HepG2 (cell line): ENCODE measurements around the gene GALNT9. TPM values are rescaled to one million over a fixed set of nuclear protein-coding genes. Genes with fewer than 3 reads are reported as not detected.

Experiments used
- ATAC-seq: fragments of 200-7000 bp; cut with Tn5 transposase; 3 replicates; pipeline ENCODE4 v1.9.1; 2020; ENCODE audit warnings: mild to moderate bottlenecking, moderate library complexity
- BruUV-seq: library from RNA; stranded (reverse); fragments of 400-500 nt; replicated peaks from 2 replicates; lab custom pipeline; 2021; lab: Mats Ljungman, UMichigan
- CTCF ChIA-PET: fragments of 300-600 bp; formaldehyde crosslinking; extraction: SDS; loops from one replicate; lab custom pipeline; 2021; ENCODE audit warnings: low total read pairs, inconsistent platforms, low intra/inter-chr PET ratio; lab: Yijun Ruan, JAX
- POLR2A ChIA-PET: fragments of 350-600 bp; sonication (Branson Sonifier 250); formaldehyde crosslinking; loops from one replicate; lab custom pipeline; 2020; ENCODE audit warnings: antibody characterized with exemption, inconsistent platforms; lab: Yijun Ruan, JAX
- DNase-seq: peaks from one replicate; pipeline ENCODE4 v3.0.0-alpha.2; 2015; ENCODE audit warnings: low spot score
- FAIRE-seq: peaks from 3 replicates; lab custom pipeline; 2011; peaks lifted over from hg19 to GRCh38; lab: Jason Lieb, UNC
- H2AFZ ChIP-seq: one replicate; pipeline ENCODE4 v1.6.1; 2011; ENCODE audit warnings: low read length, inconsistent platforms
- H3K27ac ChIP-seq: fragments of 300-600 bp; 3 replicates; pipeline ENCODE4 v1.8.0; 2011; ENCODE audit warnings: mixed run types, mild to moderate bottlenecking, mixed read lengths, low read length, inconsistent platforms; ENCODE audit not compliant: insufficient read depth; ENCODE audit errors: extremely low read length
- H3K27me3 ChIP-seq, 2 experiments: fragments of 200-600 bp in 1 of 2; 2 replicates in 1 of 2; 3 replicates in 1 of 2; pipeline versions ENCODE4 v1.6.0 to v1.8.0; 2011; ENCODE audit warnings: low read length in 2 of 2, mild to moderate bottlenecking in 2 of 2, moderate library complexity in 2 of 2, inconsistent platforms in 1 of 2; ENCODE audit not compliant: insufficient read depth in 2 of 2, control insufficient read depth in 1 of 2
- H3K36me3 ChIP-seq, 2 experiments: fragments of 200-600 bp in 1 of 2; replicated peaks in 1 of 2; 2 replicates in 1 of 2; 3 replicates in 1 of 2; pipeline versions ENCODE4 v1.5.1 to v1.8.0; 2011; ENCODE audit warnings: low read length in 2 of 2, inconsistent platforms in 1 of 2; ENCODE audit not compliant: insufficient read depth in 2 of 2, control insufficient read depth in 1 of 2
- H3K4me1 ChIP-seq: 2 replicates; pipeline ENCODE4 v1.5.1; 2012; ENCODE audit warnings: low read length, inconsistent platforms; ENCODE audit not compliant: insufficient read depth
- H3K4me2 ChIP-seq: 2 replicates; pipeline ENCODE4 v1.6.0; 2011; ENCODE audit warnings: low read depth, low read length, inconsistent platforms
- H3K4me3 ChIP-seq, 3 experiments: fragments of 200-600 bp in 1 of 3; sonication (generic), shearing (Covaris generic) in 1 of 3; replicated peaks in 1 of 3; 2 replicates each; pipeline ENCODE4 v1.5.1; 2011 to 2016; ENCODE audit warnings: low read length in 3 of 3, inconsistent platforms in 2 of 3, low read depth in 2 of 3, mild to moderate bottlenecking in 2 of 3, control low read depth in 1 of 3, mixed read lengths in 1 of 3; ENCODE audit not compliant: insufficient read depth in 1 of 3
- H3K79me2 ChIP-seq: one replicate; pipeline ENCODE4 v1.6.1; 2011; ENCODE audit warnings: low read length, inconsistent platforms; ENCODE audit not compliant: insufficient read depth
- H3K9ac ChIP-seq: 2 replicates; pipeline ENCODE4 v1.6.0; 2011; ENCODE audit warnings: mild to moderate bottlenecking, low read depth, low read length, inconsistent platforms; ENCODE audit not compliant: insufficient read depth
- H3K9me3 ChIP-seq: 2 replicates; pipeline ENCODE4 v1.5.1; 2012; ENCODE audit warnings: mild to moderate bottlenecking, low read length
- H4K20me1 ChIP-seq: 2 replicates; pipeline ENCODE4 v1.6.0; 2011; ENCODE audit warnings: inconsistent platforms, mild to moderate bottlenecking, low read length, moderate library complexity; ENCODE audit not compliant: insufficient read depth
- HNF4A ChIP-seq: sonication (generic); formaldehyde crosslinking; IDR thresholded peaks from 2 replicates; pipeline ENCODE4 v1.4.0; 2020; ENCODE audit warnings: missing genetic modification reagents
- MYC ChIP-seq: sonication (generic); formaldehyde crosslinking; IDR thresholded peaks from 2 replicates; pipeline ENCODE4 v1.9.0; 2021; ENCODE audit warnings: missing genetic modification reagents, borderline replicate concordance
- ONECUT2 ChIP-seq: sonication (generic); formaldehyde crosslinking; IDR thresholded peaks from 2 replicates; pipeline ENCODE4 v1.4.0; 2020; ENCODE audit warnings: missing genetic modification reagents
- SALL2 ChIP-seq: sonication (generic); formaldehyde crosslinking; IDR thresholded peaks from 2 replicates; pipeline ENCODE4 v1.8.1; 2023; ENCODE audit warnings: mild to moderate bottlenecking, missing genetic modification reagents, inconsistent platforms
- SPEN ChIP-seq: sonication (generic); formaldehyde crosslinking; IDR thresholded peaks from 2 replicates; pipeline ENCODE4 v1.5.1; 2020; ENCODE audit warnings: low read depth, mild to moderate bottlenecking, missing genetic modification reagents
- TBL1XR1 ChIP-seq: fragments of 150-350 bp; IDR thresholded peaks from 2 replicates; pipeline ENCODE4 v1.6.1; 2014; ENCODE audit warnings: borderline replicate concordance, low read length; ENCODE audit not compliant: partially characterized antibody
- ZIK1 ChIP-seq: sonication (generic); formaldehyde crosslinking; IDR thresholded peaks from 2 replicates; pipeline ENCODE4 v1.5.0; 2020; ENCODE audit warnings: mild to moderate bottlenecking, low read depth, missing genetic modification reagents, borderline replicate concordance
- ZMYM3 ChIP-seq: sonication (generic); formaldehyde crosslinking; IDR thresholded peaks from 2 replicates; pipeline ENCODE4 v1.5.1; 2020; ENCODE audit warnings: mild to moderate bottlenecking, missing genetic modification reagents
- ZNF441 ChIP-seq: sonication (generic); formaldehyde crosslinking; IDR thresholded peaks from 2 replicates; pipeline ENCODE4 v1.7.0; 2021; ENCODE audit warnings: missing genetic modification reagents, borderline replicate concordance
- ZNF746 ChIP-seq: sonication (generic); formaldehyde crosslinking; IDR thresholded peaks from 2 replicates; pipeline ENCODE4 v1.8.0; 2022; ENCODE audit warnings: mild to moderate bottlenecking, missing genetic modification reagents
- WGBS: methylation state at CpG from one replicate; pipeline ENCODE4 v1.1.6; 2017; ENCODE audit warnings: low lambda C conversion rate; 5-methylcytosine and 5-hydroxymethylcytosine counted together
- in situ Hi-C: cut with HindIII; loops from 2 replicates; pipeline ENCODE4 v1.10.0; 2017; ENCODE audit warnings: low pct_unique_long_range_greater_than_20kb; ENCODE audit not compliant: extremely low pct_ligation_motif_present
- intact Hi-C: fragments of 100-400 bp; cut with micrococcal nuclease; formaldehyde crosslinking; loops from one replicate; pipeline ENCODE4 v1.10.0; 2022; ENCODE audit not compliant: unreplicated experiment
- polyA plus RNA-seq, 8 experiments: library from polyadenylated mRNA; depleted of rRNA in 3 of 8; stranded (reverse) in 7 of 8; unstranded in 1 of 8; fragments of >200 nt; fragmentation: Illumina TruSeq in 4 of 8; extraction: Trizol in 4 of 8; gene quantifications; 2 replicates each; pipeline versions ENCODE4 v1.2.1 to v1.2.3, GENCODE V29; 2011 to 2016; ENCODE audit warnings: low read depth in 4 of 8, missing spikeins in 1 of 8, mixed read lengths in 1 of 8; ENCODE audit not compliant: insufficient read depth in 1 of 8
- total RNA-seq, 5 experiments: library from RNA; depleted of rRNA; stranded (reverse); fragments of >200 nt; fragmentation: Illumina TruSeq; extraction: Trizol; gene quantifications; 2 replicates each; pipeline ENCODE4 v1.2.3, GENCODE V29; 2016; ENCODE audit warnings: low read depth in 1 of 5
- TF ChIP-seq, protein P1 (sequence below): sonication (generic); formaldehyde crosslinking; IDR thresholded peaks from 2 replicates; pipeline ENCODE4 v1.5.0; 2020; ENCODE audit warnings: mild to moderate bottlenecking, missing genetic modification reagents, moderate library complexity
- TF ChIP-seq, protein P2 (sequence below): sonication (generic); formaldehyde crosslinking; conservative IDR thresholded peaks from 2 replicates; pipeline ENCODE4 v1.4.0; 2020; ENCODE audit warnings: mild to moderate bottlenecking, missing genetic modification reagents, moderate library complexity
- TF ChIP-seq, protein P3 (sequence below), 2 experiments: fragments of 450-650 bp in 1 of 2; sonication (generic) in 1 of 2; formaldehyde crosslinking; IDR thresholded peaks; 2 replicates each; pipeline versions ENCODE4 v1.5.0 to v1.8.0; 2020 to 2022; ENCODE audit warnings: mild to moderate bottlenecking in 1 of 2, missing genetic modification reagents in 1 of 2
- TF ChIP-seq, protein P4 (sequence below): sonication (generic); formaldehyde crosslinking; IDR thresholded peaks from 2 replicates; pipeline ENCODE4 v1.8.1; 2023; ENCODE audit warnings: missing genetic modification reagents, mild to moderate bottlenecking, borderline replicate concordance
- TF ChIP-seq, protein P5 (sequence below): IDR thresholded peaks from 2 replicates; pipeline ENCODE4 v1.6.1; 2016; ENCODE audit warnings: low read depth, control low read depth

Gene GALNT9
- total and polyA plus RNA-seq, 2 of the 13 experiments (the other 11 are each of a cell fraction or from before 2014, with no cell fraction given), result 0.04 TPM; not detected in 1

DNA sequence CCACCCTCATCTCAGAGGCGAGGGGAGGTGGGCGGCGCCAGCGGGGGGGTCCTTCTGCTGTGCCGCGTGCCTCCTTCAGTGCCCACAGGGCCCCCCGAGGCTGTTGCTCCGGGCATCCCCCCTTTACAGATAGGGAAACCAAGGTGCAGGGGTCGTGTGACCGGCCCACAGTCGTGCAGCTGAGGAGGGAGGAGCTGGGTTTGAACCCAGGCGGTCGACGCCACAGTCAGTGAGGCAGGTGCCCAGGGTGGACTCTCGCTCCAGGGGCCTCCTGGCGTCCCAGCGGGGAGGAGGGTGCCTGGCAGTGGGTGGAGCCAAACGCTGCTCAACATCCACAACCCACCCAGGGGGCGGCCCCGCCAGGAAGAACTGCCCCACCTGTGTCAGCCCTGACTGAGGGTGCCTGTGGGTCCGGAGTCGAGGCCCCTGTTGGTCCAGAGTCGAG, 8.6 kb downstream of the GALNT9 start:
- no peaks in the 10 kb centered on the region for H3K4me1 ChIP-seq
- in situ Hi-C loops (no loop called here), intact Hi-C loops (no loop called here)
- ChIA-PET CTCF (no interaction called here), POLR2A (no interaction called here)
- no peak overlapping the region for H2AFZ ChIP-seq
- no peak for FAIRE-seq
- H3K4me3 ChIP-seq, result no peak overlapping the region
- ATAC-seq, result no peak
- no peaks in the 10 kb centered on the region for H3K79me2 ChIP-seq
- peaks cover 6% of the 10 kb centered on the region; the same call in 1 of the 2 replicates for H4K20me1 ChIP-seq
- H3K27me3 ChIP-seq, result peaks cover 38 to 91% of the 10 kb centered on the region in 2 experiments; a peak in 4 of 5 replicates
- no peaks in the 10 kb centered on the region for H3K36me3 ChIP-seq
- no peak overlapping the region for H3K4me2 ChIP-seq
- WGBS, result 33% methylated on average over 2 of the region's 23 CpGs
- DNase-seq, result no peak
- TF ChIP-seq ZIK1 (CRISPR knock-in tag), result no peak
- TF ChIP-seq SALL2 (CRISPR knock-in tag), result no peak
- no peak for TF ChIP-seq ZMYM3
- no peak for TF ChIP-seq ZNF441 (CRISPR knock-in tag)
- TF ChIP-seq, protein P1, sequence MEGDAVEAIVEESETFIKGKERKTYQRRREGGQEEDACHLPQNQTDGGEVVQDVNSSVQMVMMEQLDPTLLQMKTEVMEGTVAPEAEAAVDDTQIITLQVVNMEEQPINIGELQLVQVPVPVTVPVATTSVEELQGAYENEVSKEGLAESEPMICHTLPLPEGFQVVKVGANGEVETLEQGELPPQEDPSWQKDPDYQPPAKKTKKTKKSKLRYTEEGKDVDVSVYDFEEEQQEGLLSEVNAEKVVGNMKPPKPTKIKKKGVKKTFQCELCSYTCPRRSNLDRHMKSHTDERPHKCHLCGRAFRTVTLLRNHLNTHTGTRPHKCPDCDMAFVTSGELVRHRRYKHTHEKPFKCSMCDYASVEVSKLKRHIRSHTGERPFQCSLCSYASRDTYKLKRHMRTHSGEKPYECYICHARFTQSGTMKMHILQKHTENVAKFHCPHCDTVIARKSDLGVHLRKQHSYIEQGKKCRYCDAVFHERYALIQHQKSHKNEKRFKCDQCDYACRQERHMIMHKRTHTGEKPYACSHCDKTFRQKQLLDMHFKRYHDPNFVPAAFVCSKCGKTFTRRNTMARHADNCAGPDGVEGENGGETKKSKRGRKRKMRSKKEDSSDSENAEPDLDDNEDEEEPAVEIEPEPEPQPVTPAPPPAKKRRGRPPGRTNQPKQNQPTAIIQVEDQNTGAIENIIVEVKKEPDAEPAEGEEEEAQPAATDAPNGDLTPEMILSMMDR (CRISPR knock-in tag), result no peak
- no peak for TF ChIP-seq HNF4A (CRISPR knock-in tag)
- no peak for TF ChIP-seq ONECUT2 (CRISPR knock-in tag)
- no peak for TF ChIP-seq ZNF746 (CRISPR knock-in tag)
- TF ChIP-seq, protein P2, sequence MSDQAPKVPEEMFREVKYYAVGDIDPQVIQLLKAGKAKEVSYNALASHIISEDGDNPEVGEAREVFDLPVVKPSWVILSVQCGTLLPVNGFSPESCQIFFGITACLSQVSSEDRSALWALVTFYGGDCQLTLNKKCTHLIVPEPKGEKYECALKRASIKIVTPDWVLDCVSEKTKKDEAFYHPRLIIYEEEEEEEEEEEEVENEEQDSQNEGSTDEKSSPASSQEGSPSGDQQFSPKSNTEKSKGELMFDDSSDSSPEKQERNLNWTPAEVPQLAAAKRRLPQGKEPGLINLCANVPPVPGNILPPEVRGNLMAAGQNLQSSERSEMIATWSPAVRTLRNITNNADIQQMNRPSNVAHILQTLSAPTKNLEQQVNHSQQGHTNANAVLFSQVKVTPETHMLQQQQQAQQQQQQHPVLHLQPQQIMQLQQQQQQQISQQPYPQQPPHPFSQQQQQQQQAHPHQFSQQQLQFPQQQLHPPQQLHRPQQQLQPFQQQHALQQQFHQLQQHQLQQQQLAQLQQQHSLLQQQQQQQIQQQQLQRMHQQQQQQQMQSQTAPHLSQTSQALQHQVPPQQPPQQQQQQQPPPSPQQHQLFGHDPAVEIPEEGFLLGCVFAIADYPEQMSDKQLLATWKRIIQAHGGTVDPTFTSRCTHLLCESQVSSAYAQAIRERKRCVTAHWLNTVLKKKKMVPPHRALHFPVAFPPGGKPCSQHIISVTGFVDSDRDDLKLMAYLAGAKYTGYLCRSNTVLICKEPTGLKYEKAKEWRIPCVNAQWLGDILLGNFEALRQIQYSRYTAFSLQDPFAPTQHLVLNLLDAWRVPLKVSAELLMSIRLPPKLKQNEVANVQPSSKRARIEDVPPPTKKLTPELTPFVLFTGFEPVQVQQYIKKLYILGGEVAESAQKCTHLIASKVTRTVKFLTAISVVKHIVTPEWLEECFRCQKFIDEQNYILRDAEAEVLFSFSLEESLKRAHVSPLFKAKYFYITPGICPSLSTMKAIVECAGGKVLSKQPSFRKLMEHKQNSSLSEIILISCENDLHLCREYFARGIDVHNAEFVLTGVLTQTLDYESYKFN (CRISPR knock-in tag), result no peak
- no peak for TF ChIP-seq SPEN
- no peak for TF ChIP-seq TBL1XR1
- TF ChIP-seq, protein P3, sequence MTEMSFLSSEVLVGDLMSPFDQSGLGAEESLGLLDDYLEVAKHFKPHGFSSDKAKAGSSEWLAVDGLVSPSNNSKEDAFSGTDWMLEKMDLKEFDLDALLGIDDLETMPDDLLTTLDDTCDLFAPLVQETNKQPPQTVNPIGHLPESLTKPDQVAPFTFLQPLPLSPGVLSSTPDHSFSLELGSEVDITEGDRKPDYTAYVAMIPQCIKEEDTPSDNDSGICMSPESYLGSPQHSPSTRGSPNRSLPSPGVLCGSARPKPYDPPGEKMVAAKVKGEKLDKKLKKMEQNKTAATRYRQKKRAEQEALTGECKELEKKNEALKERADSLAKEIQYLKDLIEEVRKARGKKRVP (CRISPR knock-in tag; IDR thresholded peaks at IDR 0.05), result no peak
- TF ChIP-seq MYC, result no peak
- TF ChIP-seq, protein P4, sequence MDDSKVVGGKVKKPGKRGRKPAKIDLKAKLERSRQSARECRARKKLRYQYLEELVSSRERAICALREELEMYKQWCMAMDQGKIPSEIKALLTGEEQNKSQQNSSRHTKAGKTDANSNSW (CRISPR knock-in tag), result no peak
- TF ChIP-seq, protein P5, sequence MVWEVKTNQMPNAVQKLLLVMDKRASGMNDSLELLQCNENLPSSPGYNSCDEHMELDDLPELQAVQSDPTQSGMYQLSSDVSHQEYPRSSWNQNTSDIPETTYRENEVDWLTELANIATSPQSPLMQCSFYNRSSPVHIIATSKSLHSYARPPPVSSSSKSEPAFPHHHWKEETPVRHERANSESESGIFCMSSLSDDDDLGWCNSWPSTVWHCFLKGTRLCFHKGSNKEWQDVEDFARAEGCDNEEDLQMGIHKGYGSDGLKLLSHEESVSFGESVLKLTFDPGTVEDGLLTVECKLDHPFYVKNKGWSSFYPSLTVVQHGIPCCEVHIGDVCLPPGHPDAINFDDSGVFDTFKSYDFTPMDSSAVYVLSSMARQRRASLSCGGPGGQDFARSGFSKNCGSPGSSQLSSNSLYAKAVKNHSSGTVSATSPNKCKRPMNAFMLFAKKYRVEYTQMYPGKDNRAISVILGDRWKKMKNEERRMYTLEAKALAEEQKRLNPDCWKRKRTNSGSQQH, result no peak
- H3K9ac ChIP-seq, result no peak overlapping the region
- no peaks in the 10 kb centered on the region for H3K9me3 ChIP-seq
- BruUV-seq, result no TSS peak
- H3K27ac ChIP-seq, result no peak overlapping the region
